Measurements from ENCODE around the gene CDH3. TPM values are rescaled to one million over a fixed set of nuclear protein-coding genes. Genes with fewer than 3 reads are reported as not detected.
A peak's percentile ranks its signal among the peaks of the same experiment; 100 is the strongest.

The CDH3 gene
- 0.55 TPM in 1 of 2 replicates, not detected in the other for total RNA-seq (2014; rRNA removed; shearing (Covaris generic))
- polyA plus RNA-seq (2015; cell fraction: cytosol; rRNA removed) = 0.50 and 0.63 TPM in 2 replicates
- not detected in 2 replicates for polyA plus RNA-seq (2015; cell fraction: nucleus; rRNA removed)

- no peak for DNase-seq (ENCODE audit: low read depth, low spot score)
- in situ Hi-C loops (cut with HindIII; ENCODE audit: low pct_unique_long_range_greater_than_20kb, low sequenced_read_pairs) = no loop called here
Observed at GRCh38 chr16:68644715-68645493, at the start of gene CDH3. TSS of gene CDH3 (plus strand) at chr16:68645310. CDS start at chr16:68645380, 70 bp downstream.

- no peak for DNase-seq (ENCODE audit: low read depth, low spot score)
- in situ Hi-C loops (cut with HindIII; ENCODE audit: low pct_unique_long_range_greater_than_20kb, low sequenced_read_pairs) = no loop called here
Observed at GRCh38 chr16:68596266-68596665, 48.8 kb upstream of the CDH3 start.

GRCh38 chr16:68599586-68599985 lies 45.5 kb upstream of the CDH3 start:
- in situ Hi-C loops (cut with HindIII; ENCODE audit: low pct_unique_long_range_greater_than_20kb, low sequenced_read_pairs) = no loop called here
- no peak for DNase-seq (ENCODE audit: low read depth, low spot score)

DNA sequence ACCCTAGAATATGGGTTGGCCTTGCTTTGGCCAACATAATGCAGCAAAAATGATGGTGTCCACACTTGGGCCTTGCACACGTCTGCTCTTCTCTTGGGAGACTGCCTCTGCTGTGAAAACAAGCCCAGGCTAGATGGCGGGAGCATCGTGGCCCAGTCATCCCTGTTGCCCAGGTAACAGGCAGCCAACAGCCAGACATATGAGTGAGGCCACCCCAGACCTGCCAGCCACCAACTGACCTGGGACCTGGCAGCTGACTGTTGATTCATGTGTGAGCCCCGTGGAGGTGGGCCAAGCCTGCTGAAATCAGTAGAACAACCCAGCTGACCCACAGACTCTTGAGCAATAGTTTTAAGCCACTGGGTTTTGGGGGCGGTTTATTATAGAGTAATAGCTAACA lies 39.4 kb upstream of the CDH3 start:
- no peak for DNase-seq (ENCODE audit: low read depth, low spot score)
- in situ Hi-C loops (cut with HindIII; ENCODE audit: low pct_unique_long_range_greater_than_20kb, low sequenced_read_pairs) = no loop called here

GRCh38 chr16:68607443-68607842 lies 37.7 kb upstream of the CDH3 start:
- in situ Hi-C loops (cut with HindIII; ENCODE audit: low pct_unique_long_range_greater_than_20kb, low sequenced_read_pairs) = no loop called here
- no peak for DNase-seq (ENCODE audit: low read depth, low spot score)

- no peak for DNase-seq (ENCODE audit: low read depth, low spot score)
- in situ Hi-C loops (cut with HindIII; ENCODE audit: low pct_unique_long_range_greater_than_20kb, low sequenced_read_pairs) = no loop called here
Observed at GRCh38 chr16:68608330-68608729, 36.8 kb upstream of the CDH3 start.

GRCh38 chr16:68612996-68613395 lies 32.1 kb upstream of the CDH3 start:
- in situ Hi-C loops (cut with HindIII; ENCODE audit: low pct_unique_long_range_greater_than_20kb, low sequenced_read_pairs) = no loop called here
- DNase-seq (ENCODE audit: low read depth, low spot score) = no peak

- in situ Hi-C loops (cut with HindIII; ENCODE audit: low pct_unique_long_range_greater_than_20kb, low sequenced_read_pairs) = no loop called here
- DNase-seq (ENCODE audit: low read depth, low spot score) = no peak
Observed at GRCh38 chr16:68617734-68618133, 27.4 kb upstream of the CDH3 start.

DNA sequence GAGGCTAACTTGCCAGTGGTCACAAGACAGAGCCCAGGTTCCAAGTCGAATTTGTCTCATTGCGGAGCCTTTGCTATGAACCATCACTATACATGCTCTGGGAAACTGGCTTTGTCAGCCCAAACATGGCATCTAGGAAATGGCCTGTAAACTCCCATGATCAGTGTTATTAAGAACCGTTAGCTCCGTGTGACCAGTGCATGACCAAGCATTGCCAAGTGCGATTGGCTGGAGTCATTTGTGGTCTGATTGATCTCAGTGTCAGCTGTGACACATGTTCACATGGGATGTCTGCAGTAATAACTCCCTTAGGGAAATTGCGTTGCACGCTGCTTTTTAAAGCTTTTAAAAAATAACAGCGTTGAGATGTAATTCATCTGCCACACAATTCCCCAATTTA lies 18.6 kb upstream of the CDH3 start:
- in situ Hi-C loops (cut with HindIII; ENCODE audit: low pct_unique_long_range_greater_than_20kb, low sequenced_read_pairs) = no loop called here
- DNase-seq (ENCODE audit: low read depth, low spot score) = peak; percentile 69

DNA sequence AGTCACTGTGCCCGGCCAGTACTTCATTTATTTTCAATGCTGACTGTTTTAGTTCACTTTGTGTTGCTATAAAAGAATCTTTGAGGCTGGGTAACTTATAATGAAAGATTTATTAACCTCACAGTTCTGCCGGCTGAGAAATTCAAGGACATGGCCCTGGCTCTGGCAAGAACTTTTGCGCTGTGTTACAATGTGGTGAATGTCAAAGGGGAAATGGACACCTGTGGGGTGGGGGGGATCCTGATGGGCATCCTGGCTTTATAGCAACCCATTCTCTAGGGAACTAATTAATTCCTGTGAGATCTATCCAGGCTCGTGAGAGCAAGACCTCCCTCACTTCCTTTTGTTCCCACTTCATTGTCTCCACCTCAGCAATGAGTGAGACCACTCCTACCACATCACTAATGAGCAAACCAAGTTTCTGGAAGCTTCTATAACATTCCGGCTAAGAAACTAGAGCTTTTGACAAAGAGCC lies 17.1 kb upstream of the CDH3 start:
- no peak for DNase-seq (ENCODE audit: low read depth, low spot score)
- in situ Hi-C loops (cut with HindIII; ENCODE audit: low pct_unique_long_range_greater_than_20kb, low sequenced_read_pairs) = no loop called here

DNA sequence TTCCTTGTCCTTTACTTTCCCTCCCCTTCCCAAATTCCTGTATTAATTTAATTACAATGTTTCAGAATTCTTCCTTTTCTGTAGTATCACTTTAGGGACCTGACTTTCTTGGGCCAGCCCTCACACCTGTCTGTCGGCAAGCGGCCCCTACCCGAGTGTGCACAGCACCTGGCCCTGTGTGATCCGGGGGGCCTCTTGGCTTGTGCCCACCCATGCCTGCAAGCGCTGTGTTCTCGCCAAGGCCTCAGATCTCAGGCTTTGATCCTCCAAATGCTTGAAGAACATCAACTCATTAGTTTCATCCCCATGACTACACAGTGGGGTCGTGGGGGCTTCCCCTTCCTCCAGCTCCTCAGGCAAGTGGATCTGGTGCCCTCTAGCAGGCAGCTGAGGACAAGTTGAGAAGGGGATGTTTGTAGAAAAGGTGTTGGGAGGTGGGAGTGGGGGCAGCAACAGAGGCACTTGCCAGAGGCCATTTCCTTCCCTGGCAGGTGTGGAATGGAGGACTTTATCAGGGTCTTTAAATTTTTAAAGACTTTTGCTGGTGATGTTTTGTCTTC lies 15.7 kb upstream of the CDH3 start:
- in situ Hi-C loops (cut with HindIII; ENCODE audit: low pct_unique_long_range_greater_than_20kb, low sequenced_read_pairs) = no loop called here
- DNase-seq (ENCODE audit: low read depth, low spot score) = no peak

DNA sequence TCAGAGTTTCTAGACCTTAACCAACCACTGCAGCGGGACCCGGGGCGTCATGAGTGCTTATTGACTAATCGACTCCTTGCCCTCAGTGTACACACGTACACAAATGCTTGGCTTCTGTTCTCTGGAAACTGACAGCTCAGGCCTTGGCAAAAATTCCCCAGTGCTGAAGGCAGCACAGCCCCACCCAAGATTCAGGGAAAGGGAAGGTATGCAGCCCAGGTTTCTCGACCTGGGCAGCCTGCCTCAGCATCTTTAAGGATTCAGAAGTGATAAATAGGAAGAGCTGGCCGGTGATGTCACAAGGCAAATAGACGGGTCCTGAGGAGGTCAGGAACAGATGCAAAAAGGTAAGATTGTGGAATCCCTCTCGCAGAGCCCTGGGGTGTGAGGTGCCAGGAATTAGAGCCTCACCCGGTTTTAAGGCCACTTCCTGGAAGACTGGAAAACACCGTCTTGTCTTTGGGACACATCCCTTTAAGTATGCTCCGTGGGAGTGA lies 9.0 kb upstream of the CDH3 start:
- in situ Hi-C loops (cut with HindIII; ENCODE audit: low pct_unique_long_range_greater_than_20kb, low sequenced_read_pairs) = no loop called here
- DNase-seq (ENCODE audit: low read depth, low spot score) = no peak

- no peak for DNase-seq (ENCODE audit: low read depth, low spot score)
- in situ Hi-C loops (cut with HindIII; ENCODE audit: low pct_unique_long_range_greater_than_20kb, low sequenced_read_pairs) = no loop called here
Observed at GRCh38 chr16:68636818-68637217, 8.3 kb upstream of the CDH3 start.

DNA sequence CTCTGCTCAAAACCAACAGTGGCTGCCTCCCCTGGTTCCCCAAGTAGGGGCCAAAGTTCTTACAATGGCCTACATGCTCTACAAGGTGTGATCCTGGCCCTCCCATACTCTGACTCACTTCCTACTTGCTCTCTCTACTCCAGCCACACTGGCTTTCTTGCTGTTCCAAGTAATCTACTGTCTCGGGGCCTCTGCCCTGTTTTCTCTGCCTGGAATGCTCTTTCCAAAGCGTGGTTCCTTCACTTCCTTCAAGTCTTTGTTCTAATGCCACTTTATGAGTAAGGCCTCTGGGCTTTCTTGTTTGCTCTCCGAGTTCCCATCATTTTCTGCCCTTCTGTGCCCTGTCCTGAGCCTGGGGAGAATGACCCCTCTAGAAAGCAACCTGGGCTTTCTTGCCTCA lies 4.1 kb upstream of the CDH3 start:
- DNase-seq (ENCODE audit: low read depth, low spot score) = no peak
- in situ Hi-C loops (cut with HindIII; ENCODE audit: low pct_unique_long_range_greater_than_20kb, low sequenced_read_pairs) = no loop called here

- in situ Hi-C loops (cut with HindIII; ENCODE audit: low pct_unique_long_range_greater_than_20kb, low sequenced_read_pairs) = no loop called here
- DNase-seq (ENCODE audit: low read depth, low spot score) = no peak
Observed at GRCh38 chr16:68642047-68642435, 3.1 kb upstream of the CDH3 start.

DNA sequence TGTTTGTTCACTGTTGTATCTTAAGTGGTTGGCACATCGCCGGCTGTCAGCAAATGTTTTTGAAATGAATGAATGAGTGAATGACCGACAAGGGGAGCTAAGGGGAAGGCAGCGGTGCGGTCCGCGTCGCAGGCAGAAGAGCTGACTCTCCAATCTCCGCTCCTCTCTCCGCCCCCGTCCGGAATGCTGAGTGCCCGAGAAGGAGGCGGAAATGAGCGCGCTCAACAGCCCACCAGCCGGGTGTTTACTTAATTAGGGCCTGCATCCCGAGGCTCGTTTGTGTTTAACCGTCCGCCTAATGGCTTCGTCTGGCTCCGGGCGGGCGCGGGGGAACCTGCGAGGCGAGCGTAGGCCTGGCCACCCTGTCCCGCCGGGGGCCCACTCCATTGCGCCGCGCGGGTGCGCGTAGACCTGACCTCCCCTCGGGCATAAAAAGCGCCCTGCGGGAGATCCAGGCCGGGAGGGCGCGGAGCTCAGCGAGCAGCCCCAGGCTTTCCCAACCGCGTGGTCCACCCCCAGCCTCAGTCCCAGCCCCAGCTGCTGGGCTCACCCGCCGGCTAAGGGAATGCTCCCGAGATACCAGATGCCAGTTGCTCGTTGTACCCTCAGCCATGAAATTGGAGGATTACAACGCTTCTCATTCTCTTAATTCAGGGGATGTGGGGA lies 2.5 kb upstream of the CDH3 start:
- in situ Hi-C loops (cut with HindIII; ENCODE audit: low pct_unique_long_range_greater_than_20kb, low sequenced_read_pairs) = no loop called here
- DNase-seq (ENCODE audit: low read depth, low spot score) = no peak

- in situ Hi-C loops (cut with HindIII; ENCODE audit: low pct_unique_long_range_greater_than_20kb, low sequenced_read_pairs) = no loop called here
- no peak for DNase-seq (ENCODE audit: low read depth, low spot score)
Observed at GRCh38 chr16:68643227-68643626, 1.9 kb upstream of the CDH3 start.

- DNase-seq (ENCODE audit: low read depth, low spot score) = no peak
- in situ Hi-C loops (cut with HindIII; ENCODE audit: low pct_unique_long_range_greater_than_20kb, low sequenced_read_pairs) = no loop called here
Observed at GRCh38 chr16:68643847-68644246, 1.3 kb upstream of the CDH3 start.

All from SK-MEL-5 (cell line).